Activated CD4-positive, alpha-beta T cell treated with anti-CD3 and anti-CD28 coated beads, Interleukin-2, amount 10 ng/mL, durations not matched to agents 7 days and 5 days (primary cell): ENCODE results near the gene CYP17A1. TPM values are rescaled to one million over a fixed set of nuclear protein-coding genes. Genes with fewer than 3 reads are reported as not detected.
A peak's percentile ranks its signal among the peaks of the same experiment; 100 is the strongest.
"Not testable (repeated sequence)": the region's sequence is repeated elsewhere in the genome, so short reads cannot be mapped to it uniquely, and the experiment has no call there.

ENCODE experiments used
- CTCF ChIA-PET: fragments of 350-600 bp; sonication (Branson Sonifier 250); formaldehyde crosslinking; loops from one replicate; lab custom pipeline; 2021; ENCODE audit warnings: antibody characterized with exemption; lab: Charles Lee
- POLR2A ChIA-PET: fragments of 350-600 bp; sonication (Branson Sonifier 250); formaldehyde crosslinking; loops from one replicate; lab custom pipeline; 2021; ENCODE audit warnings: antibody characterized with exemption; lab: Charles Lee
- DNase-seq: peaks from one replicate; pipeline ENCODE4 v3.0.0-alpha.2; 2020
- H3K27ac Mint-ChIP-seq: one replicate; pipeline ENCODE4 v1.8.0; 2021; ENCODE audit warnings: mild to moderate bottlenecking, moderate library complexity, mixed read lengths
- H3K27me3 Mint-ChIP-seq: one replicate; pipeline ENCODE4 v1.8.0; 2021; ENCODE audit warnings: mixed read lengths
- H3K36me3 Mint-ChIP-seq: one replicate; pipeline ENCODE4 v1.8.0; 2021; ENCODE audit warnings: low read depth, mixed read lengths
- H3K4me1 Mint-ChIP-seq: one replicate; pipeline ENCODE4 v1.8.0; 2021; ENCODE audit warnings: mixed read lengths
- H3K4me3 Mint-ChIP-seq: one replicate; pipeline ENCODE4 v1.8.0; 2021; ENCODE audit warnings: mild to moderate bottlenecking, moderate library complexity, mixed read lengths
- H3K9me3 Mint-ChIP-seq: one replicate; pipeline ENCODE4 v1.8.0; 2021; ENCODE audit warnings: mixed read lengths
- total RNA-seq, 2 experiments: library from RNA; stranded (reverse); gene quantifications; one replicate each; pipeline ENCODE4 v1.2.3, GENCODE V29; 2021

CYP17A1 gene
- total RNA-seq, 2 experiments from 2014 or later: not detected

DNA sequence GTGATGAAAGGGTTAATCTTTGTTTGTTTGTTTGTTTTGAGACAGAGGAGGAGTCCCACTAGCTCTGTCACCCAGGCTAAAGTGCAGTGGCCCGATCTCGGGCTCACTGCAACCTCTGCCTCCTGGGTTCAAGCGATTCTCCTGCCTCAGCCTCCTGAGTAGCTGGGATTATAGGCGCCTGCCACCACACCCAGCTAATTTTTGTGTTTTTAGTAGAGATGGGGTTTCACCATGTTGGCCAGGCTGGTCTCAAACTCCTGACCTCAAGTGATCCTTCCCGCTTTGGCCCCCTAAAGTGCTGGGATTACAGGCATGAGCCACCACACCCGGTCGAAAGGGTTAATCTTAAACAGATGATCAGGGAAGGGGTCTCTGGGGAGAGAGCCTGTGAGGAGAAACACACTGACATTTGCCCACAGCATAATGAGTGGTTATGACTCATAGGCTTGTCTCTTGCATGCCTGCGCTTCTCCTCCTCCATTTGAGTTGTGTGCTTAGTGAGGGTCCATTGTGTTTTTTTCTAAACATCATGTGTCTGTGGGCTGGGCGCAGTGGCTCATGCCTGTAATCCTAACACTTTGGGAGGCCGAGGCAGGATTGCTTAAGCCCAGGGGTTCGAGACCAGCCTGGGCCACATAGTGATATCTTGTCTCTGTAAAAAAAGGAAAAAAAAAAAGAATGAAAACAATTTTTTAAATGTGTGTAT is 18.7 kb upstream of the CYP17A1 start:
- H3K36me3 Mint-ChIP-seq, POLR2A ChIA-PET, H3K9me3 Mint-ChIP-seq, H3K27me3 Mint-ChIP-seq, DNase-seq, H3K27ac Mint-ChIP-seq: not testable (repeated sequence)
- CTCF ChIA-PET: interaction anchor here (0.6 to 1.0 kb wide), 3 partner anchors 19 to 135 kb away, joined by 3 to 8 read pairs (median 3); no protein-coding TSS in a partner anchor
- peaks cover 16% of the 10 kb centered on the region for H3K4me1 Mint-ChIP-seq
- H3K4me3 Mint-ChIP-seq: peak overlapping the region; percentile 40

DNA sequence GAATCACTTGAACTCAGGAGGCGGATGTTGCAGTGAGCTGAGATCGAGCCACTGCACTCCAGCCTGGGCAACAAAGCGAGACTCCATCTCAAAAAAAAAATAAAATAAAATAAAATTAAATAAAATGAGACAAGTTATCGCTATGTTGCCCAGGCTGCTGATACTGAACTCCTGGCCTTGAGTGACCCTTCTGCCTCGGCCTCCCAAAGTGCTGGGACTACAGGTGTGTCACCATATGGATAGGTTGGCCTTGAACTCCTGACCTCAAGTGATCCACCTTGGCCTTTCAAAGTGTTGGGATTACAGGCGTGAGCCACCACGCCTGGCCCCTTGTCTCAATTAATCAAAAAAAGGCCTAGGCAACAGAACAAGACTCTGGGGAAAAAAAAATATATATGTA is 16.0 kb upstream of the CYP17A1 start:
- CTCF ChIA-PET: interaction anchor here (0.6 kb wide), 1 partner anchor 117 kb away, joined by 3 read pairs; no protein-coding TSS in a partner anchor
- H3K27me3 Mint-ChIP-seq, H3K9me3 Mint-ChIP-seq, DNase-seq, H3K27ac Mint-ChIP-seq, H3K36me3 Mint-ChIP-seq, POLR2A ChIA-PET, H3K4me3 Mint-ChIP-seq: not testable (repeated sequence)
- H3K4me1 Mint-ChIP-seq: peaks cover 16% of the 10 kb centered on the region

- no peaks in the 10 kb centered on the region for H3K9me3 Mint-ChIP-seq
- DNase-seq: no peak
- H3K4me1 Mint-ChIP-seq: peaks cover 4% of the 10 kb centered on the region
- ChIA-PET CTCF (interaction anchor here (0.6 kb wide), 1 partner anchor 137 kb away, joined by 3 read pairs; no protein-coding TSS in a partner anchor), POLR2A (no interaction called here)
- no peak overlapping the region for H3K4me3 Mint-ChIP-seq
- H3K27ac Mint-ChIP-seq: no peak overlapping the region
- no peaks in the 10 kb centered on the region for H3K27me3 Mint-ChIP-seq
- H3K36me3 Mint-ChIP-seq: no peaks in the 10 kb centered on the region
Observed at GRCh38 chr10:102850025-102850518, 12.9 kb upstream of the CYP17A1 start.

DNA sequence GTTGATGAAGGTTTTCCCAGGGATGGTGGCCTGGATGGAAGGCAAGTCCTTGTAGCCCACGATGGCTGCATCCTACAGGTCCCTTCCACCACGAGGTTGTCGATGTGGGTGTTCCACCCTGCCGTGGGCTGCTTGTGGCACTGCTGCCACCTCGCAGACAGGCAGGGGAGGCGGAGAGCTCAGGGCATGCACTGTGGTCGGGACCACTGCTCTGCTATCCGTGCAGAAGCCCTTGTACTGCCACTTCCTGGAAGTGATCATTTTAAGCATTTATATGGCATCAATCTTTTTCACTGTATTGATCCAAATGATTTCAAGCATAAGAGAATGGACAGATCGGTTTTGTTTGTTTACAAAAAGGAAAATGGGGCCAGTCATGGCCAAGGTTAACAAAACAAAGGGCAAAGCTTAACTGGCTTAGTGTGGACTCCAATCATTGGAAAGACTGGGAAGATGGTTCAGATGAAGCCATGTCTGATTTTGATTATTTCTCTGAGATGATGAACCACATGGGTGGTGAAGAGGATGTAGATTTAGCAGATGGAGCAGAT is 8.2 kb upstream of the CYP17A1 start:
- Mint-ChIP-seq H3K4me3 (no peak overlapping the region), H3K27me3 (peaks cover 6% of the 10 kb centered on the region), H3K9me3 (no peaks in the 10 kb centered on the region), H3K27ac (no peak overlapping the region), H3K36me3 (no peaks in the 10 kb centered on the region), H3K4me1 (no peaks in the 10 kb centered on the region)
- DNase-seq: no peak
- ChIA-PET POLR2A (no interaction called here), CTCF (interaction anchor here (0.7 to 0.8 kb wide), 2 partner anchors 16 to 399 kb away, joined by 3 read pairs; no protein-coding TSS in a partner anchor)

DNA sequence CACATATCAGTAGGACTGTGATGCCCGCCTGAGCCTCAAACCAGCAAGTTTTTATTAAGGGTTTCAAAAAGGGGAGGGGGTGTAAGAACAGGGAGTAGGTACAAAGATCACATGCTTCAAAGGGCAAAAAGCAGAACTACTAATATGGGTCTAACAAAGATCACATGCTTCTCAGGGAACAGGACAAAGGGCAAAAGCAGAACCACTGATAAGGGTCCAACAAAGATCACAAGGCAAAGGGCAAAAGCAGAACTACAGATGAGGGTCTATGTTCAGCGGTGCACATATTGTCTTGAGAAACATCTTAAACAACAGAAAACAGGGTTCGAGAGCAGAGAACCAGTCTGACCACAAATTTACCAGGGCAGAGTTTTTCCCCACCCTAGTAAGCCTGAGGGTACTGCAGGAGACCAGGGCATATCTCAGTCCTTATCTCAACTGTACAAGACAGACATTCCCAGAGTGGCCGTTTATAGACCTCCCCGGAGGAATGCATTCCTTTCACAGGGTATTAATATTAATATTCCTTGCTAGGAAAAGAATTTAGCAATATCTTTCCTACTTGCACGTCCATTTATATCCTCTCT is 7.1 kb upstream of the CYP17A1 start:
- H3K4me1 Mint-ChIP-seq, H3K9me3 Mint-ChIP-seq, POLR2A ChIA-PET, H3K4me3 Mint-ChIP-seq, DNase-seq, H3K27me3 Mint-ChIP-seq, H3K27ac Mint-ChIP-seq, H3K36me3 Mint-ChIP-seq: not testable (repeated sequence)
- CTCF ChIA-PET: interaction anchor here (0.7 kb wide), 1 partner anchor 153 kb away, joined by 3 read pairs; no protein-coding TSS in a partner anchor

DNA sequence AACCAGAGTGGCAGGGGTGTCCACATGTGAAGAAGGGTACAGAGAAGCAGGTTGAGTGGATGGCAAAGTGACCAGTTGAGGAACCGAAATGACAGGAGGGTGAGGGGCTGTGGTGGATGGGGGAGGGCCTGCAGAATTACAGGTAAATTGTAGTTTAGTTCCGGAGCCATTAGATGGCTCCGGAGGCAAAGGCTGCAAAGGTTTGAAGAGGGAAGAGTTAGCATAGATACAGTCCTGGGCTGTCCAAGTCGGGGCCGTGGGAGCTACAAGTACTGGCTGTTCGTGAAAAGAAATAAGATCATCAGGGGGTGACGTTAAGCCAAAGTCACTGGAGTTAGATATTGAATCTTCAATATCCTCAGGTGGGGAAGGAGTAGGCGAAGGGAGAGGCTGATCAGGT is 5.9 kb upstream of the CYP17A1 start:
- H3K4me3 Mint-ChIP-seq, POLR2A ChIA-PET, DNase-seq: not testable (repeated sequence)

DNA sequence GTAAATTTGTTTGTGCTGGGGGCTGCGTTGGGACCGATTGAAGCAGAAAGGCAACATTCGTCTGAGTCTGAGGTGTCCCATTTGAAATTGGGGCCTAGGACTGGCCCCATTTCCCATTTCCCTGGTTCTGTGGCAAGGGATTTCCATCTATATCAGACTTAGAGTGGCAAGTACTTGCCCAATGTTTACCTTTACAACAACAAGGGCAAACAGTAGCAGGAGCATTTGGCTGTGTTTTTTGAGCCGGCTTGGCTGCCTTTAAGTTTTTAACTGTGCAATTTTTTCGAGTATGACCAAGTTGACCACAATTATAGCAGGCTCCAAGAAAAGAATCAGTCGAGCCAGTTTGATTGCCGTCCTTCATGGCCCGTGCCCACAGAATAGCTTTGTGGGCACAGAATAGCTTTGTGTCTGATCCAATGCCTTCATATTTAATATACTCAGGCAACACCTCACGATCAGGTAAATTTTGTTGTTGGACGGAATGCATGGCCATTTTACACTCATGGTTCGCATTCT is 4.7 kb upstream of the CYP17A1 start:
- no peaks in the 10 kb centered on the region for H3K36me3 Mint-ChIP-seq
- no peaks in the 10 kb centered on the region for H3K9me3 Mint-ChIP-seq
- POLR2A ChIA-PET: interaction anchor here (0.5 kb wide), 1 partner anchor 32 kb away, joined by 3 read pairs; no protein-coding TSS in a partner anchor
- no peaks in the 10 kb centered on the region for H3K4me1 Mint-ChIP-seq
- H3K27ac Mint-ChIP-seq: no peak overlapping the region
- CTCF ChIA-PET: interaction anchor here (0.7 kb wide), 1 partner anchor 72 kb away, joined by 3 read pairs; no protein-coding TSS in a partner anchor
- no peak for DNase-seq
- no peak overlapping the region for H3K4me3 Mint-ChIP-seq
- peaks cover 9% of the 10 kb centered on the region for H3K27me3 Mint-ChIP-seq

More for the DNA sequence above, 5.9 kb upstream of the CYP17A1 start:
- CTCF ChIA-PET, H3K4me1 Mint-ChIP-seq, H3K27me3 Mint-ChIP-seq, H3K9me3 Mint-ChIP-seq, H3K36me3 Mint-ChIP-seq: not testable (repeated sequence)
- H3K27ac Mint-ChIP-seq: peak overlapping the region; percentile 26

DNA sequence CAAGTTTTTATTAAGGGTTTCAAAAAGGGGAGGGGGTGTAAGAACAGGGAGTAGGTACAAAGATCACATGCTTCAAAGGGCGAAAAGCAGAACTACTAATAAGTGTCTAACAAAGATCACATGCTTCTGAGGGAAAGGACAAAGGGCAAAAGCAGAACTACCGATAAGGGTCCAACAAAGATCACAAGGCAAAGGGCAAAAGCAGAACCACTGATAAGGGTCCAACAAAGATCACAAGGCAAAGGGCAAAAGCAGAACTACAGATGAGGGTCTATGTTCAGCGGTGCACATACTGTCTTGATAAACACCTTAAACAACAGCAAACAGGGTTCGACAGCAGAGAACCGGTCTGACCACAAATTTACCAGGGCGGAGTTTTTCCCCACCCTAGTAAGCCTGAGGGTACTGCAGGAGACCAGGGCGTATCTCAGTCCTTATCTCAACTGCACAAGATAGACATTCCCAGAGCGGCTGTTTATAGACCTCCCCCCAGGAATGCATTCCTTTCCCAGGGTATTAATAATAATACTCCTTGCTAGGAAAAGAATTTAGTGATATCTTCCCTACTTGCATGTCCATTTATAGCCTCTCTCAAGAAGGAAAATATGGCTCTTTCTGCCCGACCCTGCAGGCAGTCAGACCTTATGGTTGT is 1.2 kb upstream of the CYP17A1 start:
- H3K36me3 Mint-ChIP-seq, H3K4me1 Mint-ChIP-seq, CTCF ChIA-PET, DNase-seq, POLR2A ChIA-PET, H3K27me3 Mint-ChIP-seq, H3K4me3 Mint-ChIP-seq, H3K9me3 Mint-ChIP-seq, H3K27ac Mint-ChIP-seq: not testable (repeated sequence)

GRCh38 chr10:102835007-102835482 is 2.2 kb downstream of the CYP17A1 start:
- DNase-seq: peak; percentile 81
- ChIA-PET CTCF (interaction anchor here (0.6 to 1.5 kb wide), 6 partner anchors 22 to 583 kb away, joined by 3 to 5 read pairs (median 4); no protein-coding TSS in a partner anchor), POLR2A (no interaction called here)
- no peaks in the 10 kb centered on the region for H3K4me1 Mint-ChIP-seq
- no peaks in the 10 kb centered on the region for H3K9me3 Mint-ChIP-seq
- H3K36me3 Mint-ChIP-seq: no peaks in the 10 kb centered on the region
- peaks cover 1% of the 10 kb centered on the region for H3K27me3 Mint-ChIP-seq
- no peak overlapping the region for H3K4me3 Mint-ChIP-seq
- no peak overlapping the region for H3K27ac Mint-ChIP-seq

- no peak overlapping the region for H3K4me3 Mint-ChIP-seq
- H3K36me3 Mint-ChIP-seq: no peaks in the 10 kb centered on the region
- H3K9me3 Mint-ChIP-seq: no peaks in the 10 kb centered on the region
- no peaks in the 10 kb centered on the region for H3K4me1 Mint-ChIP-seq
- no peaks in the 10 kb centered on the region for H3K27me3 Mint-ChIP-seq
- no peak for DNase-seq
- no peak overlapping the region for H3K27ac Mint-ChIP-seq
- POLR2A ChIA-PET: no interaction called here
- CTCF ChIA-PET: no interaction called here
Observed at GRCh38 chr10:102834143-102834542, 3.1 kb downstream of the CYP17A1 start.

- ChIA-PET CTCF (no interaction called here), POLR2A (no interaction called here)
- H3K36me3 Mint-ChIP-seq: no peaks in the 10 kb centered on the region
- H3K4me1 Mint-ChIP-seq: no peaks in the 10 kb centered on the region
- DNase-seq: no peak
- H3K27me3 Mint-ChIP-seq: no peaks in the 10 kb centered on the region
- no peak overlapping the region for H3K4me3 Mint-ChIP-seq
- H3K27ac Mint-ChIP-seq: no peak overlapping the region
- H3K9me3 Mint-ChIP-seq: no peaks in the 10 kb centered on the region
Observed at GRCh38 chr10:102832987-102833386, 4.2 kb downstream of the CYP17A1 start.

DNA sequence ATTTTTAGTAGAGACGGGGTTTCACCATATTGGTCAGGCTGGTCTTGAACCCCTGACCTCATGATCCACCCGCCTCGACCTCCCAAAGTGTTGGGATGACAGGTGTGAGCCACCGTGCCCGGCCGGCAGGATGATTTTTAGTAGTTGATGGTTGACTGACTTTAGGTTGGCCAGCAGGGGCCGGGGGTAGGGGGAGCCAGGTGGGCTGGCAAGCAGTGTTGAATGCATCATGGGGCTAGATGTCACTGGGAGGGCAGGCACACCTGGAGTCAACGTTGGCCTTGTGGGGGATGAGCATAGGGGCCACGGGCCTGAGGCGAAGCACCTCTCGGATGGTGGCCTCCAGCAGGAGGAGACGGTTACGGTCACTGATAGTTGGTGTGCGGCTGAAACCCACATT is 5.0 kb downstream of the CYP17A1 start:
- Mint-ChIP-seq H3K4me1 (no peaks in the 10 kb centered on the region), H3K9me3 (no peaks in the 10 kb centered on the region), H3K27me3 (no peaks in the 10 kb centered on the region), H3K4me3 (no peak overlapping the region), H3K36me3 (no peaks in the 10 kb centered on the region), H3K27ac (no peak overlapping the region)
- POLR2A ChIA-PET: no interaction called here
- CTCF ChIA-PET: no interaction called here
- DNase-seq: no peak
